Lower leg skin (tissue), 3 donors: ENCODE results near the gene BCAR3.

Source experiments
- CTCF ChIP-seq, 3 donors: fragments of 450-650 bp; IDR thresholded peaks; one replicate each; pipeline ENCODE4 v1.5.1; 2016; ENCODE audit warnings: antibody characterized with exemption in 3 of 3, mild to moderate bottlenecking in 3 of 3, moderate library complexity in 2 of 3
- POLR2A ChIP-seq, 2 donors: fragments of 450-650 bp; IDR thresholded peaks; one replicate each; pipeline ENCODE4 v1.6.1; 2016 to 2017; ENCODE audit warnings: antibody characterized with exemption in 2 of 2, mild to moderate bottlenecking in 1 of 2, moderate library complexity in 1 of 2

- TF ChIP-seq CTCF (IDR thresholded peaks at IDR 0.05), result no peak
- TF ChIP-seq POLR2A (IDR thresholded peaks at IDR 0.05), result no peak
These were observed 139.2 kb downstream of the BCAR3 start for GRCh38 chr1:93542398-93542797.
